HepG2 (cell line): Measurements from ENCODE around the gene CYB5R2. TPM values are rescaled to one million over a fixed set of nuclear protein-coding genes. Genes with fewer than 3 reads are reported as not detected.

Source experiments
- ATAC-seq: fragments of 200-7000 bp; cut with Tn5 transposase; 3 replicates; pipeline ENCODE4 v1.9.1; 2020; ENCODE audit warnings: mild to moderate bottlenecking, moderate library complexity
- BruUV-seq: library from RNA; stranded (reverse); fragments of 400-500 nt; replicated peaks from 2 replicates; lab custom pipeline; 2021; lab: Mats Ljungman, UMichigan
- CTCF ChIA-PET: fragments of 300-600 bp; formaldehyde crosslinking; extraction: SDS; loops from one replicate; lab custom pipeline; 2021; ENCODE audit warnings: low total read pairs, inconsistent platforms, low intra/inter-chr PET ratio; lab: Yijun Ruan, JAX
- POLR2A ChIA-PET: fragments of 350-600 bp; sonication (Branson Sonifier 250); formaldehyde crosslinking; loops from one replicate; lab custom pipeline; 2020; ENCODE audit warnings: antibody characterized with exemption, inconsistent platforms; lab: Yijun Ruan, JAX
- DNase-seq: peaks from one replicate; pipeline ENCODE4 v3.0.0-alpha.2; 2015; ENCODE audit warnings: low spot score
- FAIRE-seq: peaks from 3 replicates; lab custom pipeline; 2011; peaks lifted over from hg19 to GRCh38; lab: Jason Lieb, UNC
- H2AFZ ChIP-seq: one replicate; pipeline ENCODE4 v1.6.1; 2011; ENCODE audit warnings: low read length, inconsistent platforms
- H3K27ac ChIP-seq: fragments of 300-600 bp; 3 replicates; pipeline ENCODE4 v1.8.0; 2011; ENCODE audit warnings: mixed run types, mild to moderate bottlenecking, mixed read lengths, low read length, inconsistent platforms; ENCODE audit not compliant: insufficient read depth; ENCODE audit errors: extremely low read length
- H3K27me3 ChIP-seq, 2 experiments: fragments of 200-600 bp in 1 of 2; 2 replicates in 1 of 2; 3 replicates in 1 of 2; pipeline versions ENCODE4 v1.6.0 to v1.8.0; 2011; ENCODE audit warnings: low read length in 2 of 2, mild to moderate bottlenecking in 2 of 2, moderate library complexity in 2 of 2, inconsistent platforms in 1 of 2; ENCODE audit not compliant: insufficient read depth in 2 of 2, control insufficient read depth in 1 of 2
- H3K36me3 ChIP-seq, 2 experiments: fragments of 200-600 bp in 1 of 2; replicated peaks in 1 of 2; 2 replicates in 1 of 2; 3 replicates in 1 of 2; pipeline versions ENCODE4 v1.5.1 to v1.8.0; 2011; ENCODE audit warnings: low read length in 2 of 2, inconsistent platforms in 1 of 2; ENCODE audit not compliant: insufficient read depth in 2 of 2, control insufficient read depth in 1 of 2
- H3K4me1 ChIP-seq: 2 replicates; pipeline ENCODE4 v1.5.1; 2012; ENCODE audit warnings: low read length, inconsistent platforms; ENCODE audit not compliant: insufficient read depth
- H3K4me2 ChIP-seq: 2 replicates; pipeline ENCODE4 v1.6.0; 2011; ENCODE audit warnings: low read depth, low read length, inconsistent platforms
- H3K4me3 ChIP-seq, 3 experiments: fragments of 200-600 bp in 1 of 3; sonication (generic), shearing (Covaris generic) in 1 of 3; replicated peaks in 1 of 3; 2 replicates each; pipeline ENCODE4 v1.5.1; 2011 to 2016; ENCODE audit warnings: low read length in 3 of 3, inconsistent platforms in 2 of 3, low read depth in 2 of 3, mild to moderate bottlenecking in 2 of 3, control low read depth in 1 of 3, mixed read lengths in 1 of 3; ENCODE audit not compliant: insufficient read depth in 1 of 3
- H3K79me2 ChIP-seq: one replicate; pipeline ENCODE4 v1.6.1; 2011; ENCODE audit warnings: low read length, inconsistent platforms; ENCODE audit not compliant: insufficient read depth
- H3K9ac ChIP-seq: 2 replicates; pipeline ENCODE4 v1.6.0; 2011; ENCODE audit warnings: mild to moderate bottlenecking, low read depth, low read length, inconsistent platforms; ENCODE audit not compliant: insufficient read depth
- H3K9me3 ChIP-seq: 2 replicates; pipeline ENCODE4 v1.5.1; 2012; ENCODE audit warnings: mild to moderate bottlenecking, low read length
- H4K20me1 ChIP-seq: 2 replicates; pipeline ENCODE4 v1.6.0; 2011; ENCODE audit warnings: inconsistent platforms, mild to moderate bottlenecking, low read length, moderate library complexity; ENCODE audit not compliant: insufficient read depth
- ATAD3A ChIP-seq: sonication (generic); formaldehyde crosslinking; IDR thresholded peaks from 2 replicates; pipeline ENCODE4 v1.4.0; 2020; ENCODE audit warnings: missing genetic modification reagents
- BORCS8-MEF2B ChIP-seq: sonication (generic); formaldehyde crosslinking; IDR thresholded peaks from 2 replicates; pipeline ENCODE4 v1.8.0; 2022; ENCODE audit warnings: mild to moderate bottlenecking, missing genetic modification reagents
- CHCHD3 ChIP-seq: sonication (generic); formaldehyde crosslinking; IDR thresholded peaks from 2 replicates; pipeline ENCODE4 v1.8.0; 2022; ENCODE audit warnings: mild to moderate bottlenecking, missing genetic modification reagents, moderate library complexity
- GLI4 ChIP-seq: sonication (generic); formaldehyde crosslinking; IDR thresholded peaks from 2 replicates; pipeline ENCODE4 v1.5.1; 2020; ENCODE audit warnings: missing genetic modification reagents, mild to moderate bottlenecking, moderate library complexity, borderline replicate concordance
- HNF4G ChIP-seq, 2 experiments: sonication (generic) in 1 of 2; formaldehyde crosslinking in 1 of 2; IDR thresholded peaks; 2 replicates each; pipeline versions ENCODE4 v1.4.0 to v1.6.1; 2011 to 2020; ENCODE audit warnings: borderline replicate concordance in 2 of 2, low read depth in 2 of 2, mild to moderate bottlenecking in 2 of 2, low read length in 1 of 2, missing genetic modification reagents in 1 of 2, moderate library complexity in 1 of 2
- NCOA1 ChIP-seq: sonication (generic); formaldehyde crosslinking; IDR thresholded peaks from 2 replicates; pipeline ENCODE4 v1.9.0; 2021; ENCODE audit warnings: missing genetic modification reagents
- NCOA2 ChIP-seq: sonication (generic); formaldehyde crosslinking; IDR thresholded peaks from 2 replicates; pipeline ENCODE4 v1.8.0; 2022; ENCODE audit warnings: inconsistent platforms
- NR1H2 ChIP-seq: sonication (generic); formaldehyde crosslinking; IDR thresholded peaks from 2 replicates; pipeline ENCODE4 v1.8.1; 2022; ENCODE audit warnings: low read depth, missing genetic modification reagents, borderline replicate concordance
- SMAD9 ChIP-seq: sonication (generic); formaldehyde crosslinking; IDR thresholded peaks from 2 replicates; pipeline ENCODE4 v1.5.1; 2020; ENCODE audit warnings: mild to moderate bottlenecking, missing genetic modification reagents
- SOX5 ChIP-seq: IDR thresholded peaks from 2 replicates; pipeline ENCODE4 v1.6.1; 2016; ENCODE audit warnings: borderline replicate concordance
- SYNCRIP ChIP-seq: fragments of 200-400 bp; formaldehyde crosslinking; IDR thresholded peaks from 2 replicates; pipeline ENCODE4 v1.6.1; 2018; ENCODE audit warnings: mild to moderate bottlenecking, low read depth, low read length; ENCODE audit not compliant: insufficient read depth
- TCF7L2 ChIP-seq: IDR thresholded peaks from 2 replicates; pipeline ENCODE4 v1.6.1; 2011; ENCODE audit warnings: mild to moderate bottlenecking, low read depth, low read length, moderate library complexity
- ZNF431 ChIP-seq: sonication (generic); formaldehyde crosslinking; IDR thresholded peaks from 2 replicates; pipeline ENCODE4 v1.9.0; 2022; ENCODE audit warnings: missing genetic modification reagents, low read depth, mild to moderate bottlenecking, borderline replicate concordance
- ZNF772 ChIP-seq: sonication (generic); formaldehyde crosslinking; IDR thresholded peaks from 2 replicates; pipeline ENCODE4 v1.5.0; 2020; ENCODE audit warnings: mild to moderate bottlenecking, missing genetic modification reagents
- ZSCAN22 ChIP-seq: sonication (generic); formaldehyde crosslinking; IDR thresholded peaks from 2 replicates; pipeline ENCODE4 v1.4.0; 2020; ENCODE audit warnings: mild to moderate bottlenecking, missing genetic modification reagents
- WGBS: methylation state at CpG from one replicate; pipeline ENCODE4 v1.1.6; 2017; ENCODE audit warnings: low lambda C conversion rate; 5-methylcytosine and 5-hydroxymethylcytosine counted together
- in situ Hi-C: cut with HindIII; loops from 2 replicates; pipeline ENCODE4 v1.10.0; 2017; ENCODE audit warnings: low pct_unique_long_range_greater_than_20kb; ENCODE audit not compliant: extremely low pct_ligation_motif_present
- intact Hi-C: fragments of 100-400 bp; cut with micrococcal nuclease; formaldehyde crosslinking; loops from one replicate; pipeline ENCODE4 v1.10.0; 2022; ENCODE audit not compliant: unreplicated experiment
- polyA plus RNA-seq, 8 experiments: library from polyadenylated mRNA; depleted of rRNA in 3 of 8; stranded (reverse) in 7 of 8; unstranded in 1 of 8; fragments of >200 nt; fragmentation: Illumina TruSeq in 4 of 8; extraction: Trizol in 4 of 8; gene quantifications; 2 replicates each; pipeline versions ENCODE4 v1.2.1 to v1.2.3, GENCODE V29; 2011 to 2016; ENCODE audit warnings: low read depth in 4 of 8, missing spikeins in 1 of 8, mixed read lengths in 1 of 8; ENCODE audit not compliant: insufficient read depth in 1 of 8
- total RNA-seq, 5 experiments: library from RNA; depleted of rRNA; stranded (reverse); fragments of >200 nt; fragmentation: Illumina TruSeq; extraction: Trizol; gene quantifications; 2 replicates each; pipeline ENCODE4 v1.2.3, GENCODE V29; 2016; ENCODE audit warnings: low read depth in 1 of 5
- TF ChIP-seq, protein P1 (sequence below): IDR thresholded peaks from 2 replicates; pipeline ENCODE4 v1.6.1; 2018; ENCODE audit warnings: missing genetic modification reagents, mild to moderate bottlenecking, missing compliant biosample characterization
- TF ChIP-seq, protein P2 (sequence below): sonication (generic); formaldehyde crosslinking; IDR thresholded peaks from 2 replicates; pipeline ENCODE4 v1.8.0; 2022; ENCODE audit warnings: mild to moderate bottlenecking, missing genetic modification reagents, moderate library complexity
- TF ChIP-seq, protein P3 (sequence below): sonication (generic); formaldehyde crosslinking; conservative IDR thresholded peaks from 2 replicates; pipeline ENCODE4 v1.4.0; 2020; ENCODE audit warnings: missing genetic modification reagents
- TF ChIP-seq, protein P4 (sequence below): sonication (generic); formaldehyde crosslinking; conservative IDR thresholded peaks from 2 replicates; pipeline ENCODE4 v1.8.0; 2022; ENCODE audit warnings: missing genetic modification reagents

CYB5R2 gene
- total and polyA plus RNA-seq, 2 of the 13 experiments (the other 11 are each of a cell fraction or from before 2014, with no cell fraction given), result 0.40 to 0.51 TPM

DNA sequence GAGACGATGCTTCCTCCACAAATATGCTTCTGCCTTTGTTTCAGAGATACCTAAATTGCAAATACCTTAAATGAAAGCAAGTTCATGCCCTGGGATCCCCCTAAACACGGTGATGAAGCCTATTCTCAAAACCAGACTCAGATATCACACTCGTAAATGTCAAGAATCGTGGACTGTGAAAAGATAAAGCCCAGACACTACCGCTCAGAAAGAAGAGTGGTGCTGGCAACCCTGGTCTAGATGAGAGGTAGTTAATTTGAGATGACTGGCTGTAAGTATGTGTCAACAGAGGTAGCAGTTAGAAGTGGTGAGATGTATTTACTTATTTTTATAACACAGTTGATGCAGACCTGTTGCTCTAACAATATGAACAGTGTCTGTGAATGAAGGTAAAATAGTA, 30.4 kb upstream of the CYB5R2 start:
- Histone ChIP-seq H3K9me3 (no peaks in the 10 kb centered on the region), H3K4me1 (no peaks in the 10 kb centered on the region), H3K27ac (no peak overlapping the region), H2AFZ (no peak overlapping the region), H3K79me2 (no peaks in the 10 kb centered on the region), H3K27me3 (peaks cover 0 to 3% of the 10 kb centered on the region in 2 experiments; a peak in 1 of 5 replicates), H4K20me1 (no peaks in the 10 kb centered on the region), H3K4me3 (no peak overlapping the region), H3K9ac (no peak overlapping the region), H3K36me3 (no peaks in the 10 kb centered on the region), H3K4me2 (no peak overlapping the region)
- in situ Hi-C loops (loop anchor here (10.0 kb wide), 1 partner anchor 609 kb away; no protein-coding TSS in a partner anchor), intact Hi-C loops (no loop called here)
- CTCF ChIA-PET, result no interaction called here
- FAIRE-seq, result no peak
- BruUV-seq, result no TSS peak
- 13% methylated on average over 5 of the region's 5 CpGs for WGBS
- no peak for DNase-seq
- ATAC-seq, result no peak
- POLR2A ChIA-PET, result no interaction called here
- TF ChIP-seq SYNCRIP (no peak), CHCHD3 (no peak), GLI4 (CRISPR knock-in tag) (no peak), SOX5 (CRISPR knock-in tag) (no peak), SMAD9 (no peak), NR1H2 (CRISPR knock-in tag) (no peak), HNF4G (IDR thresholded peaks at IDR 0.05; ENCODE audit: borderline replicate concordance, low read depth, low read length) (no peak), HNF4G (CRISPR knock-in tag; IDR thresholded peaks at IDR 0.05; ENCODE audit: borderline replicate concordance, low read depth) (no peak), ZNF431 (CRISPR knock-in tag) (no peak), TCF7L2 (no peak), ZSCAN22 (no peak), ZNF772 (CRISPR knock-in tag) (no peak), ATAD3A (no peak), BORCS8-MEF2B (CRISPR knock-in tag) (no peak), NCOA2 (CRISPR knock-in tag) (no peak), NCOA1 (CRISPR knock-in tag) (no peak)
- TF ChIP-seq, protein P1, sequence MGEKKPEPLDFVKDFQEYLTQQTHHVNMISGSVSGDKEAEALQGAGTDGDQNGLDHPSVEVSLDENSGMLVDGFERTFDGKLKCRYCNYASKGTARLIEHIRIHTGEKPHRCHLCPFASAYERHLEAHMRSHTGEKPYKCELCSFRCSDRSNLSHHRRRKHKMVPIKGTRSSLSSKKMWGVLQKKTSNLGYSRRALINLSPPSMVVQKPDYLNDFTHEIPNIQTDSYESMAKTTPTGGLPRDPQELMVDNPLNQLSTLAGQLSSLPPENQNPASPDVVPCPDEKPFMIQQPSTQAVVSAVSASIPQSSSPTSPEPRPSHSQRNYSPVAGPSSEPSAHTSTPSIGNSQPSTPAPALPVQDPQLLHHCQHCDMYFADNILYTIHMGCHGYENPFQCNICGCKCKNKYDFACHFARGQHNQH (CRISPR knock-in tag), result no peak
- TF ChIP-seq, protein P2, sequence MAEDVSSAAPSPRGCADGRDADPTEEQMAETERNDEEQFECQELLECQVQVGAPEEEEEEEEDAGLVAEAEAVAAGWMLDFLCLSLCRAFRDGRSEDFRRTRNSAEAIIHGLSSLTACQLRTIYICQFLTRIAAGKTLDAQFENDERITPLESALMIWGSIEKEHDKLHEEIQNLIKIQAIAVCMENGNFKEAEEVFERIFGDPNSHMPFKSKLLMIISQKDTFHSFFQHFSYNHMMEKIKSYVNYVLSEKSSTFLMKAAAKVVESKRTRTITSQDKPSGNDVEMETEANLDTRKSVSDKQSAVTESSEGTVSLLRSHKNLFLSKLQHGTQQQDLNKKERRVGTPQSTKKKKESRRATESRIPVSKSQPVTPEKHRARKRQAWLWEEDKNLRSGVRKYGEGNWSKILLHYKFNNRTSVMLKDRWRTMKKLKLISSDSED (CRISPR knock-in tag), result no peak
- TF ChIP-seq, protein P3, sequence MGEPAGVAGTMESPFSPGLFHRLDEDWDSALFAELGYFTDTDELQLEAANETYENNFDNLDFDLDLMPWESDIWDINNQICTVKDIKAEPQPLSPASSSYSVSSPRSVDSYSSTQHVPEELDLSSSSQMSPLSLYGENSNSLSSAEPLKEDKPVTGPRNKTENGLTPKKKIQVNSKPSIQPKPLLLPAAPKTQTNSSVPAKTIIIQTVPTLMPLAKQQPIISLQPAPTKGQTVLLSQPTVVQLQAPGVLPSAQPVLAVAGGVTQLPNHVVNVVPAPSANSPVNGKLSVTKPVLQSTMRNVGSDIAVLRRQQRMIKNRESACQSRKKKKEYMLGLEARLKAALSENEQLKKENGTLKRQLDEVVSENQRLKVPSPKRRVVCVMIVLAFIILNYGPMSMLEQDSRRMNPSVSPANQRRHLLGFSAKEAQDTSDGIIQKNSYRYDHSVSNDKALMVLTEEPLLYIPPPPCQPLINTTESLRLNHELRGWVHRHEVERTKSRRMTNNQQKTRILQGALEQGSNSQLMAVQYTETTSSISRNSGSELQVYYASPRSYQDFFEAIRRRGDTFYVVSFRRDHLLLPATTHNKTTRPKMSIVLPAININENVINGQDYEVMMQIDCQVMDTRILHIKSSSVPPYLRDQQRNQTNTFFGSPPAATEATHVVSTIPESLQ (CRISPR knock-in tag), result no peak
- TF ChIP-seq, protein P4, sequence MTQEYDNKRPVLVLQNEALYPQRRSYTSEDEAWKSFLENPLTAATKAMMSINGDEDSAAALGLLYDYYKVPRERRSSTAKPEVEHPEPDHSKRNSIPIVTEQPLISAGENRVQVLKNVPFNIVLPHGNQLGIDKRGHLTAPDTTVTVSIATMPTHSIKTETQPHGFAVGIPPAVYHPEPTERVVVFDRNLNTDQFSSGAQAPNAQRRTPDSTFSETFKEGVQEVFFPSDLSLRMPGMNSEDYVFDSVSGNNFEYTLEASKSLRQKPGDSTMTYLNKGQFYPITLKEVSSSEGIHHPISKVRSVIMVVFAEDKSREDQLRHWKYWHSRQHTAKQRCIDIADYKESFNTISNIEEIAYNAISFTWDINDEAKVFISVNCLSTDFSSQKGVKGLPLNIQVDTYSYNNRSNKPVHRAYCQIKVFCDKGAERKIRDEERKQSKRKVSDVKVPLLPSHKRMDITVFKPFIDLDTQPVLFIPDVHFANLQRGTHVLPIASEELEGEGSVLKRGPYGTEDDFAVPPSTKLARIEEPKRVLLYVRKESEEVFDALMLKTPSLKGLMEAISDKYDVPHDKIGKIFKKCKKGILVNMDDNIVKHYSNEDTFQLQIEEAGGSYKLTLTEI (CRISPR knock-in tag), result no peak
